NCI-H1105 treated with DMSO at 0.1 percent for 48 hours (cell line): ENCODE measurements around the gene ZNRF1.

ENCODE experiments used
- DNase-seq: peaks from one replicate; lab custom pipeline; 2025; lab: John Stamatoyannopoulos, UW

The ZNRF1 gene

GRCh38 chr16:75062135-75062975 is 63.5 kb downstream of the ZNRF1 start:
- DNase-seq, result no peak

- no peak for DNase-seq
Observed at GRCh38 chr16:75062976-75063346, 64.1 kb downstream of the ZNRF1 start.

GRCh38 chr16:75063549-75064088 is 64.8 kb downstream of the ZNRF1 start:
- no peak for DNase-seq

- DNase-seq, result no peak
Observed at GRCh38 chr16:75064403-75065148, 65.8 kb downstream of the ZNRF1 start.

GRCh38 chr16:75065149-75065505 is 66.3 kb downstream of the ZNRF1 start:
- DNase-seq, result no peak

GRCh38 chr16:75065521-75066149 is 66.8 kb downstream of the ZNRF1 start:
- no peak for DNase-seq

- no peak for DNase-seq
Observed at GRCh38 chr16:75066861-75067447, 68.1 kb downstream of the ZNRF1 start.

- no peak for DNase-seq
Observed at GRCh38 chr16:75068085-75069031, 69.5 kb downstream of the ZNRF1 start.

GRCh38 chr16:75070012-75070841 is 71.4 kb downstream of the ZNRF1 start:
- DNase-seq, result no peak

- no peak for DNase-seq
Observed at GRCh38 chr16:75071621-75072020, 72.8 kb downstream of the ZNRF1 start.

- DNase-seq, result no peak
Observed at GRCh38 chr16:75072239-75072947, 73.6 kb downstream of the ZNRF1 start.

GRCh38 chr16:75073545-75074303 is 74.9 kb downstream of the ZNRF1 start:
- no peak for DNase-seq

- DNase-seq, result no peak
Observed at GRCh38 chr16:75074304-75074793, 75.5 kb downstream of the ZNRF1 start.

GRCh38 chr16:75074920-75075687 is 76.3 kb downstream of the ZNRF1 start:
- DNase-seq, result no peak

GRCh38 chr16:75075688-75076268 is 77.0 kb downstream of the ZNRF1 start:
- no peak for DNase-seq

GRCh38 chr16:75078886-75079285 is 80.1 kb downstream of the ZNRF1 start:
- DNase-seq, result no peak

- DNase-seq, result no peak
Observed at GRCh38 chr16:75079346-75079926, 80.6 kb downstream of the ZNRF1 start.
